GM23338 (cell line): ENCODE results near the gene BARX1. TPM values are rescaled to one million over a fixed set of nuclear protein-coding genes. Genes with fewer than 3 reads are reported as not detected.

Experiments used
- ATAC-seq: fragments of 200-7000 bp; cut with Tn5 transposase; 3 replicates; pipeline ENCODE4 v1.9.1; 2020
- DNase-seq: peaks from one replicate; pipeline ENCODE4 v3.0.0-alpha.2; 2015; ENCODE audit warnings: low spot score
- H2AFZ ChIP-seq: fragments of 200-600 bp; sonication (generic); 2 replicates; pipeline ENCODE4 v1.8.0; 2016; ENCODE audit warnings: antibody characterized with exemption, mild to moderate bottlenecking, moderate library complexity
- H3F3A ChIP-seq: fragments of 200-600 bp; sonication (generic); replicated peaks from 2 replicates; pipeline ENCODE4 v1.8.0; 2017; ENCODE audit warnings: antibody characterized with exemption, mixed run types, low read depth
- H3K27ac ChIP-seq: fragments of 200-600 bp; sonication (generic); 2 replicates; pipeline ENCODE4 v1.6.1; 2016; ENCODE audit warnings: low read depth
- H3K27me3 ChIP-seq: fragments of 200-600 bp; sonication (generic); 2 replicates; pipeline ENCODE4 v1.8.0; 2016; ENCODE audit warnings: mild to moderate bottlenecking, mixed run types, moderate library complexity; ENCODE audit not compliant: insufficient read depth
- H3K36me3 ChIP-seq: fragments of 200-600 bp; sonication (generic); 2 replicates; pipeline ENCODE4 v1.8.0; 2016; ENCODE audit warnings: mild to moderate bottlenecking; ENCODE audit not compliant: insufficient read depth
- H3K4me1 ChIP-seq: fragments of 200-600 bp; sonication (generic); 2 replicates; pipeline ENCODE4 v1.8.0; 2016; ENCODE audit warnings: mild to moderate bottlenecking, moderate library complexity; ENCODE audit not compliant: insufficient read depth
- H3K4me2 ChIP-seq: fragments of 200-600 bp; sonication (generic); 2 replicates; pipeline ENCODE4 v1.7.1; 2017; ENCODE audit warnings: mixed run types
- H3K4me3 ChIP-seq: fragments of 200-600 bp; sonication (generic); 2 replicates; pipeline ENCODE4 v1.6.1; 2016; ENCODE audit warnings: mixed run types
- H3K79me2 ChIP-seq: fragments of 200-600 bp; sonication (generic); replicated peaks from 2 replicates; pipeline ENCODE4 v1.8.0; 2017; ENCODE audit warnings: mild to moderate bottlenecking; ENCODE audit not compliant: insufficient read depth
- H3K9me2 ChIP-seq: fragments of 200-600 bp; sonication (generic); 2 replicates; pipeline ENCODE4 v1.8.0; 2017; ENCODE audit not compliant: insufficient read depth
- H4K20me1 ChIP-seq: fragments of 200-600 bp; sonication (generic); replicated peaks from 2 replicates; pipeline ENCODE4 v1.8.0; 2017; ENCODE audit warnings: mild to moderate bottlenecking; ENCODE audit not compliant: insufficient read depth
- H3K27ac Mint-ChIP-seq: 2 replicates; pipeline ENCODE4 v1.8.0; 2020; ENCODE audit warnings: inconsistent platforms, mild to moderate bottlenecking, moderate library complexity, mixed read lengths
- H3K27me3 Mint-ChIP-seq: 3 replicates; pipeline ENCODE4 v1.8.0; 2022; ENCODE audit warnings: low read depth, mild to moderate bottlenecking, moderate library complexity, mixed read lengths, inconsistent platforms; ENCODE audit not compliant: insufficient read depth, poor library complexity
- H3K36me3 Mint-ChIP-seq: 3 replicates; pipeline ENCODE4 v1.8.0; 2021; ENCODE audit warnings: low read depth, mild to moderate bottlenecking, inconsistent platforms, moderate library complexity, mixed read lengths
- H3K4me1 Mint-ChIP-seq: 3 replicates; pipeline ENCODE4 v1.8.0; 2020; ENCODE audit warnings: mild to moderate bottlenecking, inconsistent platforms, mixed read lengths
- H3K4me3 Mint-ChIP-seq: 3 replicates; pipeline ENCODE4 v1.8.0; 2021; ENCODE audit warnings: moderate library complexity, mild to moderate bottlenecking, inconsistent platforms, mixed read lengths
- H3K9me3 Mint-ChIP-seq: 3 replicates; pipeline ENCODE4 v1.8.0; 2020; ENCODE audit warnings: moderate library complexity, mild to moderate bottlenecking, inconsistent platforms, mixed read lengths
- CREB1 ChIP-seq: fragments of 250-450 bp; sonication (Bioruptor Pico); IDR thresholded peaks from 2 replicates; pipeline ENCODE4 v1.5.0; 2020; ENCODE audit warnings: low read depth, mild to moderate bottlenecking, moderate library complexity
- CTCF ChIP-seq, 2 experiments: fragments of 200-600 bp in 1 of 2; sonication (generic) in 1 of 2; conservative IDR thresholded peaks; 2 replicates each; pipeline versions ENCODE4 v1.5.1 to v1.6.1; 2016 to 2017; ENCODE audit warnings: antibody characterized with exemption in 2 of 2, low read depth in 2 of 2, mild to moderate bottlenecking in 2 of 2, moderate library complexity in 1 of 2
- ETS1 ChIP-seq: IDR thresholded peaks from 2 replicates; pipeline ENCODE4 v1.6.1; 2016; ENCODE audit warnings: antibody characterized with exemption
- EZH2 ChIP-seq: fragments of 200-600 bp; sonication (generic); IDR thresholded peaks from one replicate; pipeline ENCODE4 v1.8.0; 2017; ENCODE audit warnings: antibody characterized with exemption, mild to moderate bottlenecking, low read depth; ENCODE audit not compliant: unreplicated experiment
- EZH2phosphoT487 ChIP-seq: fragments of 200-600 bp; sonication (generic); IDR thresholded peaks from one replicate; pipeline ENCODE4 v1.8.1; 2018; ENCODE audit warnings: antibody characterized with exemption; ENCODE audit not compliant: unreplicated experiment
- JUNB ChIP-seq: IDR thresholded peaks from one replicate; pipeline ENCODE4 v1.6.1; 2016; ENCODE audit warnings: antibody characterized with exemption; ENCODE audit not compliant: unreplicated experiment
- NANOG ChIP-seq: IDR thresholded peaks from 2 replicates; pipeline ENCODE4 v1.6.1; 2016; ENCODE audit warnings: antibody characterized with exemption, borderline replicate concordance
- POLR2AphosphoS5 ChIP-seq: IDR thresholded peaks from 2 replicates; pipeline ENCODE4 v1.6.1; 2016; ENCODE audit warnings: antibody characterized with exemption, low read depth
- REST ChIP-seq: IDR thresholded peaks from one replicate; pipeline ENCODE4 v1.6.1; 2018; ENCODE audit warnings: antibody characterized with exemption; ENCODE audit not compliant: unreplicated experiment
- STAT1 ChIP-seq: IDR thresholded peaks from one replicate; pipeline ENCODE4 v1.6.1; 2016; ENCODE audit warnings: antibody characterized with exemption; ENCODE audit not compliant: unreplicated experiment
- ZNF114 ChIP-seq: fragments of 250-450 bp; sonication (Bioruptor Pico); IDR thresholded peaks from 2 replicates; pipeline ENCODE4 v1.5.0; 2020; ENCODE audit warnings: mild to moderate bottlenecking, moderate library complexity
- ZNF331 ChIP-seq: fragments of 250-450 bp; sonication (Bioruptor Pico); IDR thresholded peaks from 2 replicates; pipeline ENCODE4 v1.5.0; 2020; ENCODE audit warnings: low read depth, mild to moderate bottlenecking, moderate library complexity
- ZNF462 ChIP-seq: fragments of 250-450 bp; sonication (Bioruptor Pico); IDR thresholded peaks from 2 replicates; pipeline ENCODE4 v1.5.0; 2020; ENCODE audit warnings: mild to moderate bottlenecking, moderate library complexity
- polyA plus RNA-seq: library from polyadenylated mRNA; unstranded; fragments of >200 nt; fragmentation: Nextera tagmentation; extraction: Ambion mirVana; gene quantifications from 2 replicates; pipeline ENCODE4 v1.2.1, GENCODE V29; 2016
- total RNA-seq: library from RNA; depleted of rRNA; stranded (reverse); fragments of >200 nt; shearing (Covaris generic); gene quantifications from 2 replicates; pipeline ENCODE4 v1.2.3, GENCODE V29; 2014

The BARX1 gene
- total and polyA plus RNA-seq, 2 experiments from 2014 or later: 0.87 to 1.6 TPM

GRCh38 chr9:93975262-93975661 lies 20.1 kb upstream of the BARX1 start:
- TF ChIP-seq JUNB (no peak), CREB1 (CRISPR knock-in tag) (no peak), EZH2 (no peak), EZH2phosphoT487 (no peak), ZNF114 (CRISPR knock-in tag) (no peak), CTCF (conservative IDR thresholded peaks at IDR 0.05; ENCODE audit: low read depth in 2 of 2) (no peak), STAT1 (no peak), ZNF462 (no peak), ZNF331 (CRISPR knock-in tag) (no peak), ETS1 (no peak), REST (no peak), POLR2AphosphoS5 (no peak), NANOG (no peak)
- Mint-ChIP-seq H3K9me3 (peaks cover 30% of the 10 kb centered on the region), H3K4me1 (peaks cover 3% of the 10 kb centered on the region; the same call in 2 of the 3 replicates), H3K36me3 (peaks cover 17% of the 10 kb centered on the region; the same call in 2 of the 3 replicates), H3K27ac (no peak overlapping the region), H3K27me3 (peaks cover 5% of the 10 kb centered on the region), H3K4me3 (no peak overlapping the region)
- DNase-seq (no peak), ATAC-seq (no peak)
- no peak overlapping the region for H3K4me3 ChIP-seq
- H3K4me1 ChIP-seq: no peaks in the 10 kb centered on the region
- H3K27me3 ChIP-seq: no peaks in the 10 kb centered on the region
- no peak overlapping the region for H3K27ac ChIP-seq
- H3K9me2 ChIP-seq: peaks cover 13% of the 10 kb centered on the region; the same call in 1 of the 2 replicates
- H2AFZ ChIP-seq: no peak overlapping the region
- no peak overlapping the region for H3K4me2 ChIP-seq
- H3F3A ChIP-seq: no peaks in the 10 kb centered on the region
- H3K36me3 ChIP-seq: no peaks in the 10 kb centered on the region
- H4K20me1 ChIP-seq: no peaks in the 10 kb centered on the region
- H3K79me2 ChIP-seq: no peaks in the 10 kb centered on the region
